HG02981 (cell line): ENCODE data around the gene C2CD4B.

Experiments used
- ATAC-seq: cut with Tn5 transposase; IDR thresholded peaks from one replicate; pipeline ENCODE4 v1.9.1; 2021; ENCODE audit warnings: mild to moderate bottlenecking, moderate library complexity; ENCODE audit not compliant: unreplicated experiment

The C2CD4B gene

GRCh38 chr15:62165104-62165792, at the start of gene C2CD4B:
Gene C2CD4B (minus strand): TSS chr15:62165285. CDS start chr15:62164984, 301 bp downstream.
- no peak for ATAC-seq

DNA sequence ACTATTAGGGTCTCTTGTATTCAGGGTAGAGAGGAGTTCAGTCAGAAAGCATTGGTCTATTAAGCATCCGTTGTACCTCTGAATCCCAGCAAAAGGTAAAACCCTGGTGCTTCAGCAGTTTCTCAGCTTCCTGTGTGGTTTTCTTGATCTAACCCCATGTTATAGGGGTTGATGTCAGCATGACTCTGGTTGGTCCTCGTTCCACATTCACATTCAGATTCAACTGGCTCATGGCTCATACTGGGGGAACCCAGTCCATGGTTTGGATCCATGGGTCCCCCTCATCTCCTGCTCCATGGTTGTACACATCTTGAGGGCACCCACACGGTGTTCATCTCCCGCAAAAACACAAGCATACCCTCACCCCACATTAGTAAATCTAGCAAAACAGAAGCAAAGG, 47.7 kb upstream of the C2CD4B start:
- no peak for ATAC-seq

DNA sequence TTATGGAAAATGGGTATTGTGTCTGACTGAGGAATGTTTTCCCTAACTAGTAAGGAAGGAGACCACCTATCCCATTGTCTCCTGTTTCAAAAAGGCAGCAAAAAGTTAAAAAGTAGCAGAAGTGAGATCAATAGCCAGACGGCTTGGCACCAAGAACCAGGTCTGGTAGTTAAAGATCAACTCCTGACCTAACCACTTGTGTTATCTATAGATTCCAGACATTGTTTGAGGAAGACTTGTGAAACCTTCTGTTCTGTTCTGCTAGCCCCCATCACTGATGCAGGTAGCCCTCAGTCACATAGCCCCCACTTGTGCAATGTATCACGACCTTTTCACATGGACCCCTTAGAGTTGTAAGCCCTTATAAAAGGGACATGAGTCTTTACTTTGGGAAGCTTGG, 46.3 kb upstream of the C2CD4B start:
- ATAC-seq, result no peak

- no peak for ATAC-seq
Measured at GRCh38 chr15:62209821-62210220, 44.7 kb upstream of the C2CD4B start.

DNA sequence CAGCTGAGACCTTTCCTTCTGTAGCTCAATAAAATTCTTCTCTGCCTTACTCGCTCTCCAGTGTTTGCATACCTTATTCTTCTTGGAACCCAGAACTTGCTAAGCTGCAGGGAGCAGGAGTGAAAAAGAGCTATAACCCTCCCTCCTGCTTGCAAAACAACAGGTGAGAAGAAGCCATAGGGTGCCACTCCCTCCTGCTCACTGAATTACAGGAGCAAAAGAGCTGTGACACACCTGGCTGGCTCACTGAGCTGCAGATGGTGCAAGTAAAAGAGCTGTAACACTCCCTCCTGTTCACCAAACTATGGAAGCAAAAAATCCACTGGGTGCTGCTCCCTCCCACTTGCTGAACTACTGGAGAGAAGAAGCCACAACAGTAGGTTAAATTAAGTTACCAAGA, 44.2 kb upstream of the C2CD4B start:
- ATAC-seq, result no peak

GRCh38 chr15:62208884-62209283, 43.8 kb upstream of the C2CD4B start:
- ATAC-seq, result no peak

GRCh38 chr15:62208367-62208766, 43.3 kb upstream of the C2CD4B start:
- no peak for ATAC-seq

DNA sequence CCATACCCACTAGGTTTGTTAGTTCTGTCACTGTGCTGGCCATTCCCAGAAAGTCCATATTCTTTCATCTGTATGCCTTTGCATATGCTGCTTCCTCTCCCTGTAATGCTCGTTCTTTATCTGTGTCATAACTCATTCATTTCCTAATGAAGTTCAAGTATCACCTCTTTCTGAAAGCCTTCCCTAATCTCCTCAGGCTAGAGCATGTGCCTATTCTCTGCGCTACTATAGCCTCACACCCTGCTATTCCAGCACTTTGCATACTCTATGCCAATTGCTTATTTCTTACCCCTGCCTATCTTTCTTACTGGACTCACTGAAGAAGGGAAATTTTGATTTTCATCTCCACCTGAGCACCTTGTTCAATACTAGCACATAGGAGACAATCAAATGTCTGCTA, 25.6 kb upstream of the C2CD4B start:
- ATAC-seq, result no peak

DNA sequence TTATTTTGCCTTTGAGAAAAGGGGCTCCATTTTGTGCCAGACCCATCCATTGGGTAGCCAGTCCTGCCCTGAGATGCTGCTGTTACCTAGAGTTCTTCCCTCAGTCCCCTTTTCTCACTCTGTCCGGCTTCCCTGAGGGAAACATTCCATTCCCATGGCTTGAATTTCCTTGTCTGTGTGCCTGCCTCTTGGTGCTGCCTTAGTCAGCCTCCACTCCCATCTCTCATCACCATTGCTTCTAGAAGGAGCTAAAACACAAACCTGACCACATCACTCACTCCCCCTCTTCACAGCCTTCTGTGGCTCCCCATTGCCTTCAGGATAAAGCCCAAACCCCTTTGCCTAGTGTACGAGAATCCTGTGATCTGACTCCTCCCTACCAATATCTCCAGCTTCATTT, 25.2 kb upstream of the C2CD4B start:
- ATAC-seq, result no peak

- ATAC-seq, result no peak
Measured at GRCh38 chr15:62188744-62189143, 23.7 kb upstream of the C2CD4B start.

DNA sequence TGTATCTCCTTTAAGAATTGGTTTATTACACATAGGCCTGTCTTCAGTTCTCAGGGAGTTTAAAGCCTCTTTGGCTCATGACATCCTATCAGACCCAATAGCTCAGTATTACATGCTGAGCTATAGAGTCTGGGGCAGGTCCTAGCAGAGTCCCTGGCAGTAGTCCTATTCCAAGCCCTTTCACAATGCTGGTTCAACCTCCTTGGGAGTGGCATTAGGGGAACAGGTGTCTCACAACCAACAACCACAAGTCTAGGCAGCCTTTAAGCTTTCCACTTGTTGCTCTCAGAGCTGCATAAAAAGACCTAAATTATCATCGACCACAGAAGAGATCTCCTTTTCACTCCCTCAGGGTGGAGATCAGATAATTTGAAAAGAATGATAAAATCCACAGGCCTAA, 22.8 kb upstream of the C2CD4B start:
- ATAC-seq, result no peak

DNA sequence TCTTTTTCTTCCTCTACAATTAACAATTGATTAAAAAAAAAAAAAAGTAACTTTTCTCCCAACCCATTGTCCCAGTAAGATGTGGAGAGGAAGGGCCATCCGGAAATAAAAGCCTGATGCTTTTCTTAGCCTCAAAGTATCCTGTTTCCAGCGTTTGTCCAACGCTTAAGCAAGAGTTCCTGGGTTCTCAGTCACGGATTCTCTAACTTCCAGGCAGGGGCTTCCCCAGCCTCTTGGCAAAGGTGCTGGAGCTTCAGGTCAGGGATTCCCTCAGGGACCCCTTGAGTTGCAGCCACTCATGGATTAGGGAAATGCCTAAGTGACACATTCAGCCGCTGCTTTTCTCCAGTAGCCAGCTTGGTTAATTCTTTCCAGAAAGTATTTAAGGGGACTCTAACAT, 22.3 kb upstream of the C2CD4B start:
- ATAC-seq, result no peak

GRCh38 chr15:62186578-62186977, 21.5 kb upstream of the C2CD4B start:
- ATAC-seq, result no peak

- ATAC-seq, result no peak
Measured at GRCh38 chr15:62183130-62183529, 18.0 kb upstream of the C2CD4B start.

DNA sequence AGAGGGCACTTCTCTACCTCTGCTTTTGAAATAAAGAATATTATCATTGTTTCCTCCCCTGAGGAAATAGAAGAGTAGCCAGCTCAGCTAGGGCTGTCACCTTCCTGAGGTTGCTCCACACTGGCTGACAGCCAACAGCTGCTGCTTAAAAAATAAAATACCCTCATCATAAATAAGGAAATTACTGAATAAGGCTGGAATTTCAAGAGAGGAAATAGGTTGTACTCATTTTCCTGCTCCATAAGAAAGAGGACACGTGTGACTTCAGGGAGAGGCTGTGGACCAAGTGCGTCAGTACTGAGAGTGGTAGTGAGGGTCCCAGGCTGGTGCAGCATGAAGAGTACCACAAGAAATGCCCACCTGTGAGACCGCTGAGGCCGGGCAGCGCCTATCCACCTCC, 8.1 kb upstream of the C2CD4B start:
- no peak for ATAC-seq

DNA sequence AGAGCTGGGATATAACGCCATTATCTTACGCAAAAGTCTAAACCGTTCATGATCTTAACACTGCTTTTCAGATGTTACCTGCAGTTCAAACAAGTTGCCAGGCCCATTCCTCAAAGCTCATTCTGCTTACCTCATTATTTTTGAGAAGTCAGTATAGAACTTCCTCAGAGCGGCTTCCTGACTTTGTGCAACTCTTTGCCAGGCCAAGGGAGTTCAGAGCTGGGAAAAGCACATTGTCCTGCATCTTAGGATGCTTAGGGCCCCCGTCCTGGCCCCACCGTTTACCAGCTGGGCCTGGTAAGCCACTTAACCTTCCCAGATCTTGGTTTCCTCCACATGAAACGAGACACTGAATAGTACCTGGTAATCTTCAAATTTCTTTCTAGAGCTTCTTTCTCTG, 6.8 kb upstream of the C2CD4B start:
- ATAC-seq, result no peak

- ATAC-seq, result no peak
Measured at GRCh38 chr15:62165793-62166375, 799 bp upstream of the C2CD4B start.

GRCh38 chr15:62164396-62165103, 535 bp downstream of the C2CD4B start:
- ATAC-seq, result no peak

DNA sequence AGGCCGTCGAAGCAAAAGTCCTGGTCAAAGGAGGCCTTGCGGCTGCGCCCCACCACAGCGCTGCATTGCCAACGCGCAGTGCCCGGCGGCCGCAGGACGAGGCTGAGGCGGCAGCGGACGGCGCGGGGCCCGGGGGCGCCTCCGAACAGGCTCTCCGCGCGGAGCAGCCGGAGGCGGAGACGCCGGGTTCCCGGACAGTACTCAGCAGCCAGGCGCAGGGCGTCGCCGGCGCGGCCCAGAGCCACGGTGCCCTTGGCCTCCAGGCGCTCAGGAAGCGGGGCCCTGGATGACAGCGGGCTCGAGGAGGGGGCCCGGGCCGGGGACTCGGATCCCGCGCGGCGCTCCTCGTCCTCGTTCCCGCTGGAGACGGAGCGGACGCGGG, 1.1 kb downstream of the C2CD4B start:
- no peak for ATAC-seq

DNA sequence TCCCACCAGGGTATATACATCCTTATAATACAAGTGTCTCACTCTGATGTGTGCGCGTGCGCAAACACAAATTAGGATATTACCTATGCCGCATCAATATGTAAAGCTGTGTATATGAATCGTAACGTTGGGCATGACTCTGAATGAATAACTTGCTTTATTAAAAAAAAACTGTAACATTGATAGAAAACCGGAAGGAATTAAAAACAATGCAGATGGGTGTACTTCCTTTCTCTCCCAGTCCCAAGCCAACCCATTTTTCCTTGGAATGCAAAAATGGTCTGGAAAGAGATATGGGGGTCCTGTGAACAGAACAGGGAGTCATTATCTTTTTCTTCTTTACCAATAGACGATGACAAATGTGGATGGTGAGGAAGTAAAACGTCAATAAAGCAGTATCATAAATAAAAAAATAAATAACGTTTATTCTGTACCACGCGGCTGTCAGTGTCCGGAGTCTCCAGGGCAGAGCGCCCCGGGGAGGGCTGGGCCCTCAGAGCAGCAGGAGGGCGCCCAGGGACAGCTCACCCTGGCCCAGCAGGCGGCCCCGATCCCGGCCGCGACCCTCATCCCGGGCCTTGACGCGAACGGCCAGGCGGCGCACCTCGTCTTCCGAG, 1.6 kb downstream of the C2CD4B start:
- ATAC-seq, result no peak

GRCh38 chr15:62153228-62153627, 11.9 kb downstream of the C2CD4B start:
- no peak for ATAC-seq

- ATAC-seq, result no peak
Measured at GRCh38 chr15:62150445-62150844, 14.6 kb downstream of the C2CD4B start.
